Measurements from ENCODE around the gene FBXO4.

The FBXO4 gene

GRCh38 chr5:41924872-41925554, at the start of gene FBXO4:
FBXO4 (plus strand) TSS chr5:41925281; CDS start chr5:41925310, 29 bp downstream.
- DNase-seq = peak; percentile 48

GRCh38 chr5:41876678-41877077, 48.4 kb upstream of the FBXO4 start:
- DNase-seq = no peak

- no peak for DNase-seq
These were observed 47.7 kb upstream of the FBXO4 start for GRCh38 chr5:41877408-41877807.

GRCh38 chr5:41878173-41878572, 46.9 kb upstream of the FBXO4 start:
- no peak for DNase-seq

GRCh38 chr5:41878643-41879478, 46.2 kb upstream of the FBXO4 start:
- no peak for DNase-seq

GRCh38 chr5:41882765-41883164, 42.3 kb upstream of the FBXO4 start:
- no peak for DNase-seq

- no peak for DNase-seq
These were observed 41.8 kb upstream of the FBXO4 start for GRCh38 chr5:41883243-41883642.

- no peak for DNase-seq
These were observed 41.1 kb upstream of the FBXO4 start for GRCh38 chr5:41883936-41884335.

- no peak for DNase-seq
These were observed 39.8 kb upstream of the FBXO4 start for GRCh38 chr5:41885286-41885685.

GRCh38 chr5:41891066-41891707, 33.9 kb upstream of the FBXO4 start:
- DNase-seq = no peak

- no peak for DNase-seq
These were observed 33.0 kb upstream of the FBXO4 start for GRCh38 chr5:41892031-41892430.

GRCh38 chr5:41893074-41893851, 31.8 kb upstream of the FBXO4 start:
- DNase-seq = no peak

- DNase-seq = no peak
These were observed 28.9 kb upstream of the FBXO4 start for GRCh38 chr5:41896230-41896629.

GRCh38 chr5:41903382-41903891, 21.6 kb upstream of the FBXO4 start:
- DNase-seq = no peak

- peak; percentile 94 for DNase-seq
These were observed 20.9 kb upstream of the FBXO4 start, which contains the start of gene RIMOC1 for GRCh38 chr5:41903892-41904799. RIMOC1 (plus strand) TSS chr5:41904344; CDS start chr5:41904368, 24 bp downstream.

- DNase-seq = no peak
These were observed 18.9 kb upstream of the FBXO4 start for GRCh38 chr5:41906151-41906550.

- DNase-seq = no peak
These were observed 16.6 kb upstream of the FBXO4 start for GRCh38 chr5:41908374-41909079.

- no peak for DNase-seq
These were observed 7.0 kb upstream of the FBXO4 start for GRCh38 chr5:41918105-41918504.

- no peak for DNase-seq
These were observed 3.9 kb upstream of the FBXO4 start for GRCh38 chr5:41921166-41921565.

- no peak for DNase-seq
These were observed 3.2 kb upstream of the FBXO4 start for GRCh38 chr5:41921874-41922273.

GRCh38 chr5:41924526-41924871, 582 bp upstream of the FBXO4 start:
- no peak for DNase-seq

All from cortex of kidney (tissue), 1 donor.